ENCODE data around the gene CNOT3. TPM values are rescaled to one million over a fixed set of nuclear protein-coding genes. Genes with fewer than 3 reads are reported as not detected.

Gene CNOT3
- total RNA-seq, 1 experiment from 2014 or later, result 76.7 TPM

GRCh38 chr19:54102421-54103169 is 35.0 kb upstream of the CNOT3 start, which contains the start of gene NDUFA3:
Gene NDUFA3 (plus strand): TSS chr19:54102855. CDS start chr19:54102879, 24 bp downstream.
- Histone ChIP-seq H4K20me1 (ENCODE audit: insufficient read depth) (no peaks in the 10 kb centered on the region), H3K4me3 (replicated peaks in 1 of 2; ENCODE audit: low read depth in 1 of 2, low read length in 2 of 2) (peak within 1 kb of the TSS; percentile 97 to 98), H3K9ac (ENCODE audit: low read length) (peak within 1 kb of the TSS; percentile 88), H3K4me2 (ENCODE audit: low read length) (peak within 1 kb of the TSS; percentile 85), H3K36me3 (ENCODE audit: control insufficient read depth in 1 of 2, insufficient read depth in 2 of 2, low read length in 2 of 2) (peaks cover 9 to 20% of the 10 kb centered on the region in 2 experiments; a peak in 3 of 4 replicates), H3K79me2 (ENCODE audit: insufficient read depth, low read length) (peaks cover 34% of the 10 kb centered on the region), H3K9me3 (ENCODE audit: control insufficient read depth in 1 of 2, insufficient read depth in 1 of 2, low read depth in 1 of 2, low read length in 2 of 2) (no peaks in the 10 kb centered on the region), H2AFZ (ENCODE audit: low read depth, low read length, poor library complexity, severe bottlenecking) (no peak within 1 kb of the TSS), H3K4me1 (ENCODE audit: control insufficient read depth in 1 of 2, insufficient read depth in 2 of 2, low read length in 2 of 2) (peaks cover 0 to 5% of the 10 kb centered on the region in 2 experiments; a peak in 1 of 4 replicates), H3K27me3 (ENCODE audit: insufficient read depth, low read length) (no peaks in the 10 kb centered on the region), H3K27ac (ENCODE audit: low read depth, low read length) (peak within 1 kb of the TSS; percentile 73), H3K9me2 (ENCODE audit: insufficient read depth) (no peaks in the 10 kb centered on the region)
- ChIA-PET RAD21 (ENCODE audit: low non-redundant PET in 1 of 2, low total read pairs in 2 of 2, uncharacterized antibody in 2 of 2, unreplicated experiment in 2 of 2) (interaction anchor here in 1 of 2 experiments (0.6 kb wide), 1 partner anchor 259 kb away, joined by 4 read pairs; no protein-coding TSS in a partner anchor), CTCF (no interaction called here), POLR2A (interaction anchor here (3.0 kb wide), 1 partner anchor 13 kb away, joined by 9 read pairs; the partner anchor contains the start of genes PRPF31 and TFPT)
- ATAC-seq (peak; percentile 99), DNase-seq (ENCODE audit: low read depth, low spot score) (peak; percentile 95)
- BruUV-seq (replicated peaks), result no TSS peak
- intact Hi-C loops (cut with micrococcal nuclease), result loop anchor here (1.0 kb wide), 1 partner anchor 13 kb away; the partner anchor contains the start of genes PRPF31 and TFPT
- TF ChIP-seq CBX3 (IDR thresholded peaks at IDR 0.05; ENCODE audit: low read depth) (peak; percentile 71; the same call in 1 of the 2 replicates), SP1 (IDR thresholded peaks at IDR 0.05; ENCODE audit: low read depth) (no peak), ZFX (IDR thresholded peaks at IDR 0.05) (no peak), POLR2A (IDR thresholded peaks at IDR 0.05; ENCODE audit: borderline replicate concordance, extremely low read depth, insufficient read depth, insufficient read length) (peak; percentile 13), CEBPB (IDR thresholded peaks at IDR 0.05; ENCODE audit: low read depth) (no peak), REST (IDR thresholded peaks at IDR 0.05; ENCODE audit: low read depth) (no peak), RAD21 (IDR thresholded peaks at IDR 0.05; ENCODE audit: low read depth) (no peak), ZNF274 (IDR thresholded peaks at IDR 0.05; ENCODE audit: low read depth, low read length) (no peak), SIN3A (IDR thresholded peaks at IDR 0.05; ENCODE audit: low read depth) (no peak), ATF3 (IDR thresholded peaks at IDR 0.05) (no peak), SRF (IDR thresholded peaks at IDR 0.05; ENCODE audit: low read depth) (no peak), FOSL1 (IDR thresholded peaks at IDR 0.05; ENCODE audit: low read depth) (no peak), EGR1 (IDR thresholded peaks at IDR 0.05; ENCODE audit: low read depth) (no peak), TCF7L2 (IDR thresholded peaks at IDR 0.05; ENCODE audit: borderline replicate concordance, extremely low read depth, insufficient read depth, insufficient read length) (no peak), YY1 (IDR thresholded peaks at IDR 0.05; ENCODE audit: extremely low read depth, insufficient replicate concordance, low read depth, low read length) (peak; percentile 96), POLR2AphosphoS5 (IDR thresholded peaks at IDR 0.05; ENCODE audit: low read depth, low read length) (peak; percentile 85), ELF1 (IDR thresholded peaks at IDR 0.05; ENCODE audit: borderline replicate concordance, low read depth) (no peak), EZH2phosphoT487 (IDR thresholded peaks at IDR 0.05; ENCODE audit: borderline replicate concordance) (no peak), EZH2 (IDR thresholded peaks at IDR 0.05) (no peak), JUND (IDR thresholded peaks at IDR 0.05) (no peak), MAX (IDR thresholded peaks at IDR 0.05) (peak; percentile 39; the same call in 1 of the 2 replicates)
- TF ChIP-seq, protein P1, sequence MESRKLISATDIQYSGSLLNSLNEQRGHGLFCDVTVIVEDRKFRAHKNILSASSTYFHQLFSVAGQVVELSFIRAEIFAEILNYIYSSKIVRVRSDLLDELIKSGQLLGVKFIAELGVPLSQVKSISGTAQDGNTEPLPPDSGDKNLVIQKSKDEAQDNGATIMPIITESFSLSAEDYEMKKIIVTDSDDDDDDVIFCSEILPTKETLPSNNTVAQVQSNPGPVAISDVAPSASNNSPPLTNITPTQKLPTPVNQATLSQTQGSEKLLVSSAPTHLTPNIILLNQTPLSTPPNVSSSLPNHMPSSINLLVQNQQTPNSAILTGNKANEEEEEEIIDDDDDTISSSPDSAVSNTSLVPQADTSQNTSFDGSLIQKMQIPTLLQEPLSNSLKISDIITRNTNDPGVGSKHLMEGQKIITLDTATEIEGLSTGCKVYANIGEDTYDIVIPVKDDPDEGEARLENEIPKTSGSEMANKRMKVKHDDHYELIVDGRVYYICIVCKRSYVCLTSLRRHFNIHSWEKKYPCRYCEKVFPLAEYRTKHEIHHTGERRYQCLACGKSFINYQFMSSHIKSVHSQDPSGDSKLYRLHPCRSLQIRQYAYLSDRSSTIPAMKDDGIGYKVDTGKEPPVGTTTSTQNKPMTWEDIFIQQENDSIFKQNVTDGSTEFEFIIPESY (IDR thresholded peaks at IDR 0.05; ENCODE audit: extremely low read depth, insufficient replicate concordance, low read length), result peak; percentile 11
